Keratinocyte (primary cell): Measurements from ENCODE around the gene SLC66A1. TPM values are rescaled to one million over a fixed set of nuclear protein-coding genes. Genes with fewer than 3 reads are reported as not detected.

Source experiments
- DNase-seq: peaks from one replicate; pipeline ENCODE4 v3.0.0-alpha.2; 2011; ENCODE audit warnings: low read depth, missing footprints, low spot score
- FAIRE-seq: peaks from 2 replicates; lab custom pipeline; 2011; peaks lifted over from hg19 to GRCh38; lab: Jason Lieb, UNC
- H2AFZ ChIP-seq: 2 replicates; pipeline ENCODE4 v1.6.0; 2012; ENCODE audit warnings: low read length, control low read depth, inconsistent platforms; ENCODE audit not compliant: control insufficient read depth
- H3K27ac ChIP-seq: 2 replicates; pipeline ENCODE4 v1.5.1; 2011; ENCODE audit warnings: low read length; ENCODE audit not compliant: control insufficient read depth, insufficient read depth
- H3K27me3 ChIP-seq: 3 replicates; pipeline ENCODE4 v1.6.0; 2011; ENCODE audit warnings: low read length; ENCODE audit not compliant: control insufficient read depth, insufficient read depth; ENCODE audit errors: extremely low read depth
- H3K36me3 ChIP-seq, 2 experiments: 2 replicates in 1 of 2; 3 replicates in 1 of 2; pipeline ENCODE4 v1.5.1; 2011; ENCODE audit warnings: low read length in 2 of 2, mild to moderate bottlenecking in 1 of 2; ENCODE audit not compliant: control insufficient read depth in 2 of 2, insufficient read depth in 2 of 2; ENCODE audit errors: extremely low read depth in 1 of 2
- H3K4me1 ChIP-seq: 3 replicates; pipeline ENCODE4 v1.5.1; 2011; ENCODE audit warnings: low read length; ENCODE audit not compliant: control insufficient read depth, insufficient read depth; ENCODE audit errors: extremely low read depth
- H3K4me2 ChIP-seq: 3 replicates; pipeline ENCODE4 v1.6.0; 2011; ENCODE audit warnings: low read depth, low read length; ENCODE audit not compliant: control insufficient read depth, insufficient read depth; ENCODE audit errors: extremely low read depth
- H3K4me3 ChIP-seq, 3 experiments: fragments of 200-600 bp in 1 of 3; sonication (generic) in 1 of 3; 2 replicates in 2 of 3; 3 replicates in 1 of 3; pipeline ENCODE4 v1.5.1; 2011 to 2016; ENCODE audit warnings: low read length in 3 of 3, mild to moderate bottlenecking in 3 of 3, control low read depth in 2 of 3, inconsistent platforms in 1 of 3, low read depth in 1 of 3, mixed read lengths in 1 of 3, mixed run types in 1 of 3, moderate library complexity in 1 of 3; ENCODE audit not compliant: control insufficient read depth in 2 of 3, insufficient read depth in 2 of 3; ENCODE audit errors: extremely low read depth in 1 of 3
- H3K79me2 ChIP-seq: 2 replicates; pipeline ENCODE4 v1.6.0; 2012; ENCODE audit warnings: low read length; ENCODE audit not compliant: control insufficient read depth, insufficient read depth
- H3K9ac ChIP-seq: 3 replicates; pipeline ENCODE4 v1.6.0; 2011; ENCODE audit warnings: low read length; ENCODE audit not compliant: control insufficient read depth, insufficient read depth; ENCODE audit errors: extremely low read depth
- H3K9me1 ChIP-seq: 3 replicates; pipeline ENCODE4 v1.6.0; 2011; ENCODE audit warnings: low read length; ENCODE audit not compliant: control insufficient read depth, insufficient read depth; ENCODE audit errors: extremely low read depth
- H3K9me3 ChIP-seq: 2 replicates; pipeline ENCODE4 v1.5.1; 2012; ENCODE audit warnings: low read depth, low read length; ENCODE audit not compliant: control insufficient read depth
- H4K20me1 ChIP-seq: 3 replicates; pipeline ENCODE4 v1.6.0; 2011; ENCODE audit warnings: low read length; ENCODE audit not compliant: control insufficient read depth, insufficient read depth; ENCODE audit errors: extremely low read depth
- EZH2 ChIP-seq: IDR thresholded peaks from one replicate; pipeline ENCODE4 v1.6.1; 2012; ENCODE audit warnings: inconsistent platforms, mild to moderate bottlenecking, low read length, moderate library complexity
- dilution Hi-C: fragments of 300-500 bp; cut with MboI; formaldehyde crosslinking; loops from one replicate; pipeline ENCODE4 v1.7.0; 2020; ENCODE audit warnings: low sequenced_read_pairs; ENCODE audit not compliant: extremely low pct_ligation_motif_present
- polyA plus RNA-seq, 5 experiments: library from polyadenylated mRNA; depleted of rRNA in 3 of 5; stranded (reverse) in 3 of 5; stranded (forward) in 1 of 5; unstranded in 1 of 5; fragments of >200 nt; gene quantifications; 1 replicate in 1 of 5; 2 replicates in 3 of 5; 3 replicates in 1 of 5; pipeline versions ENCODE4 v1.2.1 to v1.2.3, GENCODE V29; 2011 to 2012; ENCODE audit warnings: missing spikeins in 2 of 5, low read depth in 1 of 5, low replicate concordance in 1 of 5
- TF ChIP-seq, protein P1 (sequence below), 3 experiments: IDR thresholded peaks in 1 of 3; conservative IDR thresholded peaks in 1 of 3; optimal IDR thresholded peaks in 1 of 3; 2 replicates in 2 of 3; 3 replicates in 1 of 3; pipeline versions ENCODE3 to v1.5.1; 2011; ENCODE audit warnings: low read length in 3 of 3, mild to moderate bottlenecking in 3 of 3, moderate library complexity in 2 of 3, control low read depth in 1 of 3, inconsistent platforms in 1 of 3; ENCODE audit not compliant: insufficient read depth in 2 of 3; ENCODE audit errors: extremely low read depth in 1 of 3

Gene SLC66A1
- polyA plus RNA-seq, 1 donor (not counting 4 experiments of a cell fraction or from before 2014, with no cell fraction given) = 8.0 TPM

DNA sequence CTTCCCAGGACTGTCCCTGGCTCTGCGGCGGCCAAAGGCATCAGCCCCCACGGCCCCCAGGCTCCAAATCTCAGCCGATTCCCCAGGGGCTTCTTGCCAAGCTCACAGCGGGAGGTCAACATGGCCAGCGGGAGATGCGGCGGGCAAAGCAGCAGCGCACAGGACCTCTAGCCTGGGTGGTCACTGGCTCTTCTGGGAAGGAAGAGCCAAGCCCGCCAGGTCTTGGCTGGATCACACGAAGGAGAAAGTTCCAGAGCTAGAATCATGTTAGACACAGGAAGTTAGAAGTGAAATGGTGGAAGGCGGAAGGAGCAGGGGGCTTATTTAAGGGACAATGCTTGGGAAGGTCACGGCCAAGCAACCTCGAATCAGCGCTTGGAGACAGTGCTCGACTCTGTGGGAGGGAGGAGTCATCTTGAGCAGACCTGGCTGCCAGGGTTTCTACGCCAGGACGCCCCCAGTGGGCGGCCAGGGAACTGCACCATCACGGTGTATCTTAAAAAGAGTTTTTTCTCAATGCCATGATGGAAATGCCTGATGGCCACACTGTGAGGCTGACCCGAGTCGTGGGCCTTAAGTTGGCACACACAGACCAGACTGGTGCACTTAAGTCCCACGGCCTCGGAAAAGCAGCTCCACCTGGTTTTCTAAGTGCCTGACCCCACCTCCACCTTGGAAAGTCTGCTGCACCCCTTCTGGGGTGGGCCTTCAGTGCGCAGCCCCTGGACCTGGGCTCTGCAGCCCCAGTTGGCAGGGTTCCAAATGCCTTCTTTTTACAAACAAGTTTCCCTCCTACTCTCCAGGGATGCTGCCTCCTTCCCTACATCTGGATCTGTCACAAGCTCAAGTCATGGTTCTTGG lies 29.3 kb downstream of the SLC66A1 start:
- no peaks in the 10 kb centered on the region for H3K9me1 ChIP-seq
- peak; percentile 78 for FAIRE-seq
- no peaks in the 10 kb centered on the region for H3K27me3 ChIP-seq
- no peaks in the 10 kb centered on the region for H3K79me2 ChIP-seq
- no peaks in the 10 kb centered on the region for H3K9me3 ChIP-seq
- peak; percentile 35 for DNase-seq
- no peak overlapping the region for H2AFZ ChIP-seq
- TF ChIP-seq EZH2 = no peak
- TF ChIP-seq, protein P1, sequence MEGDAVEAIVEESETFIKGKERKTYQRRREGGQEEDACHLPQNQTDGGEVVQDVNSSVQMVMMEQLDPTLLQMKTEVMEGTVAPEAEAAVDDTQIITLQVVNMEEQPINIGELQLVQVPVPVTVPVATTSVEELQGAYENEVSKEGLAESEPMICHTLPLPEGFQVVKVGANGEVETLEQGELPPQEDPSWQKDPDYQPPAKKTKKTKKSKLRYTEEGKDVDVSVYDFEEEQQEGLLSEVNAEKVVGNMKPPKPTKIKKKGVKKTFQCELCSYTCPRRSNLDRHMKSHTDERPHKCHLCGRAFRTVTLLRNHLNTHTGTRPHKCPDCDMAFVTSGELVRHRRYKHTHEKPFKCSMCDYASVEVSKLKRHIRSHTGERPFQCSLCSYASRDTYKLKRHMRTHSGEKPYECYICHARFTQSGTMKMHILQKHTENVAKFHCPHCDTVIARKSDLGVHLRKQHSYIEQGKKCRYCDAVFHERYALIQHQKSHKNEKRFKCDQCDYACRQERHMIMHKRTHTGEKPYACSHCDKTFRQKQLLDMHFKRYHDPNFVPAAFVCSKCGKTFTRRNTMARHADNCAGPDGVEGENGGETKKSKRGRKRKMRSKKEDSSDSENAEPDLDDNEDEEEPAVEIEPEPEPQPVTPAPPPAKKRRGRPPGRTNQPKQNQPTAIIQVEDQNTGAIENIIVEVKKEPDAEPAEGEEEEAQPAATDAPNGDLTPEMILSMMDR (optimal IDR thresholded peaks at IDR 0.05 in 1 of 3, IDR thresholded peaks at IDR 0.05 in 1 of 3, conservative IDR thresholded peaks at IDR 0.05 in 1 of 3; ENCODE audit: extremely low read depth in 1 of 3, insufficient read depth in 2 of 3, low read length in 3 of 3) = peak; percentile 83 to 97 (median 91)
- dilution Hi-C loops = no loop called here
- H3K4me3 ChIP-seq = no peak overlapping the region
- H3K4me2 ChIP-seq = no peak overlapping the region
- H4K20me1 ChIP-seq = peaks cover 4% of the 10 kb centered on the region
- H3K9ac ChIP-seq = no peak overlapping the region
- H3K27ac ChIP-seq = no peak overlapping the region
- peaks cover 2% of the 10 kb centered on the region for H3K4me1 ChIP-seq
- peaks cover 30 to 37% of the 10 kb centered on the region in 2 experiments for H3K36me3 ChIP-seq

DNA sequence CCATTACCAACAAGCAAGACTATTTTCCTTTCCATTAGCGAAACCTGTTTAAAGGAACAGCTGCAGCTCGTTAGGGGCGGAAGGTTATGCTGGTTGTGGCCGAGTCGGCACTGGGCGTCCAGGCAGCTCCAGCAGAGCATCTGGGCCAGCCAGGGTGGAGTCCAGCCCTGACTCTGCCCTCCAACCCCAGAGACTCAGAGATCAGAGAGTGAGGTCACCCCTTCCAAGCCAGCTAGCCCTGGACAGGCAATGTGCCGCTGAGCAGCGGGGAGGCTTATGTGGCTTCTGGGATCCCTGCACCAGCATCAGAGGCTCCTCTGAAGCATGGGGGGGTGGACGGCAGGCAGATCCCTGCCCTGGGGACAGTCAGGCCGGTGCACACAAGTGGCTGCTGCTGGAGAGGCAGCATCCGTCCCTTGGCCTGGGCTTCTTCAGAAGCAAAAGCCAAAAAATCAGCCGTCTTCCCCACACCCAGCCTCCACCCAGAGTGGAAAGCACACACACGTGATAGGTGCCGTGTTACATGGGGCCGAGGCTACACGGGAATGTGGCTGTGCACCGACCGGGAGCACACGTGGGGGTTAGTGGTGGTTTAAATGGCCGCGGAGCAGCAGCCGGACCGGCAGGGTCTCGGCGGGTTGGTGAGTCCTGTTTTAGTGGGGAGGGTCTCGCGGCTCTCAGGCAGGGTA lies 30.1 kb downstream of the SLC66A1 start:
- no peak overlapping the region for H3K4me3 ChIP-seq
- H3K4me1 ChIP-seq = peaks cover 2% of the 10 kb centered on the region
- peaks cover 4% of the 10 kb centered on the region for H4K20me1 ChIP-seq
- TF ChIP-seq, protein P1 (optimal IDR thresholded peaks at IDR 0.05 in 1 of 3, IDR thresholded peaks at IDR 0.05 in 1 of 3, conservative IDR thresholded peaks at IDR 0.05 in 1 of 3; ENCODE audit: extremely low read depth in 1 of 3, insufficient read depth in 2 of 3, low read length in 3 of 3) = no peak
- TF ChIP-seq EZH2 = no peak
- H3K27ac ChIP-seq = no peak overlapping the region
- no peaks in the 10 kb centered on the region for H3K9me1 ChIP-seq
- no peak overlapping the region for H2AFZ ChIP-seq
- peaks cover 30 to 37% of the 10 kb centered on the region in 2 experiments for H3K36me3 ChIP-seq
- FAIRE-seq = no peak
- no peaks in the 10 kb centered on the region for H3K79me2 ChIP-seq
- no peaks in the 10 kb centered on the region for H3K27me3 ChIP-seq
- dilution Hi-C loops = no loop called here
- H3K9me3 ChIP-seq = no peaks in the 10 kb centered on the region
- no peak for DNase-seq
- H3K9ac ChIP-seq = no peak overlapping the region
- no peak overlapping the region for H3K4me2 ChIP-seq
